Liver (tissue), 3 donors: ENCODE results near the gene TSPYL2.

Experiments
- CTCF ChIP-seq: fragments of 150-350 bp; IDR thresholded peaks from 2 replicates; pipeline ENCODE4 v1.5.1; 2017; ENCODE audit warnings: improper control_type of control experiment, low read depth, low read length; ENCODE audit not compliant: missing input control
- JUND ChIP-seq, 2 donors: IDR thresholded peaks; 2 replicates each; pipeline ENCODE4 v1.6.1; 2016; ENCODE audit warnings: antibody characterized with exemption in 2 of 2
- donor health status: healthy.
- donor health status: healthy.

DNA sequence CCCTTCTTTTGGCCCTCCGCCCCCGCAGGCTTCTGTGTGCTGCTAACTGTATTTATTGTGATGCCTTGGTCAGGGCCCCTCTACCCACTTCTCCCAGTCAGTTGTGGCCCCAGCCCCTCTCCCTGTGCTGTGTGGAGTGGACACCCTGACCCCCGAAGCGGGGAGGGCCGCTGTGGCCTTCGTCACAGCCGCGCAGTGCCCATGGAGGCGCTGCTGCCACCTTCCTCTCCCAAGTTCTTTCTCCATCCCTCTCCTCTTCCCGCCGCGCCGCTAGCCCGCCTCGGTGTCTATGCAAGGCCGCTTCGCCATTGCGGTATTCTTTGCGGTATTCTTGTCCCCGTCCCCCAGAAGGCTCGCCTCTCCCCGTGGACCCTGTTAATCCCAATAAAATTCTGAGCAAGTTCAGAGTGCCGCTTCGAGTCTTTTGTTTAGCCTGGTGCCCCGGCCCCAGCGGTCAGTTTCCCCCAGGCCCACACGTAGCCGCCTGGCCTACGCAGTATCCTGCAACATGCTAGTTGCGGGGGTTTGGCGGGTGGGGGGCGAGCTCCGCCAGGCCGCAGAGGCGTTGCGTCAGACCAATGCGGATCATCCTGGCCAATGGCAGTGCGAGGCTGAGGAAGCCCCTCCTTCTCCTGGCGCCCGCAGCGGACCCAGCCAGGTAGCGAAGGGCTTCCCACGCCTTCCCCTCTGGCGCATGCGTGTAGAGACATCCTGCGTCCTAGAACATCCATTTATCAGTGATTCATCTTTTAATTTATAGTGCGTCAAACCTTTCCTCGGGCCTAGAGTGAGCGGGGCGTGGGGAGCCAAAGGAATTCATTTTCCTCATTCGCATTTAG, 6.2 kb downstream of the TSPYL2 start:
- no peak for TF ChIP-seq CTCF
- no peak for TF ChIP-seq JUND (IDR thresholded peaks at IDR 0.05)
